GM19468 (cell line): ENCODE data around the gene DENND5A.
A peak's percentile ranks its signal among the peaks of the same experiment; 100 is the strongest.

Source experiments
- ATAC-seq: cut with Tn5 transposase; IDR thresholded peaks from one replicate; pipeline ENCODE4 v1.9.1; 2021; ENCODE audit warnings: mild to moderate bottlenecking, moderate library complexity, moderate number of reproducible peaks; ENCODE audit not compliant: unreplicated experiment; ENCODE audit errors: extremely low read depth

Gene DENND5A

DNA sequence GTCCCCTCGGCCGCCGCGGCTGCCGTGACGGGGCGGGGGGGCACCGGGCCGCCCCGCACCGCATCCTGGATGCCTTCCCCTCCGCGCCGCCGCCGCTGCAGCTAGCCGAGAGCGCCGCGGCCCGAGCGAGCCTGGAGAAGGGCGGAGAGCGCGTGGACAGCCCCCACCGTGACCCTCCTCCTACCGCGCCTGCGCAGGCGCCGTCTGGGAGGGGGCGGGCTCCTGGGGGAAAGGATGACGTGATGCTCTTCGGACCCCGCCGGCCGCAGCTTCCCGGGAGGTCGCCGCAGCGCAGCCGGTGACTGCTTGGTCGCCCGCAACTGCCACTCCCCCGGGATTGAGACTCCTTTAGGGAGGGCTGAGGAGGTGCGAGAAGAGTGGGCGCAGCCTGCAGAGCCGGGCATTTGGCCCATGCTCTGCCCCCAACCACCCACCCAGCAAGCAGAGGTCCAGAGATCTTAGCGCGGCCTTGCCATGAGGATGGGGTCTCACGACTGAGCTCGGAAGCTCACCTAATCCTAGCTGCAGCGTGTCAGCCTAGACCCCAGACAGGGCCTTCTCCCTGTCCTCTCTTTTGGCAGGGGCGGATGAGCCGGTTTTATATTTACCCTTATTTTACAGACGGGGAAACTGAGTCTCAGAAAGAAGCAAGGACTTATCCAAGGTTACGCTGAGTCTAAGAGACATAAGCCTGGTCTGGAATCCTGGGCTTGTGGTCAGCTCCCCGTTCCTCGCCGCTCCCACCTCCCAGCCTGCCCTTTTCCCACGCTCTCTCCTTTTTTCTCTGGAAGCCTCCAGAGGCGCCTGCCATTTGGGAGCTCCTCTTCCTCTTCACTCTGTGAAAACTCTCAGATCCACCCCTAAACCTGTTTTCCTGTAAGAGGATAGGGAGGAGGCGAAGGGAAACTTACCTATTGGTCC is at the start of gene DENND5A:
Gene DENND5A (minus strand): TSS at position 140 of the 921 bp plus-strand sequence. CDS start 281 bp downstream, outside the sequence.
- no peak for ATAC-seq

DNA sequence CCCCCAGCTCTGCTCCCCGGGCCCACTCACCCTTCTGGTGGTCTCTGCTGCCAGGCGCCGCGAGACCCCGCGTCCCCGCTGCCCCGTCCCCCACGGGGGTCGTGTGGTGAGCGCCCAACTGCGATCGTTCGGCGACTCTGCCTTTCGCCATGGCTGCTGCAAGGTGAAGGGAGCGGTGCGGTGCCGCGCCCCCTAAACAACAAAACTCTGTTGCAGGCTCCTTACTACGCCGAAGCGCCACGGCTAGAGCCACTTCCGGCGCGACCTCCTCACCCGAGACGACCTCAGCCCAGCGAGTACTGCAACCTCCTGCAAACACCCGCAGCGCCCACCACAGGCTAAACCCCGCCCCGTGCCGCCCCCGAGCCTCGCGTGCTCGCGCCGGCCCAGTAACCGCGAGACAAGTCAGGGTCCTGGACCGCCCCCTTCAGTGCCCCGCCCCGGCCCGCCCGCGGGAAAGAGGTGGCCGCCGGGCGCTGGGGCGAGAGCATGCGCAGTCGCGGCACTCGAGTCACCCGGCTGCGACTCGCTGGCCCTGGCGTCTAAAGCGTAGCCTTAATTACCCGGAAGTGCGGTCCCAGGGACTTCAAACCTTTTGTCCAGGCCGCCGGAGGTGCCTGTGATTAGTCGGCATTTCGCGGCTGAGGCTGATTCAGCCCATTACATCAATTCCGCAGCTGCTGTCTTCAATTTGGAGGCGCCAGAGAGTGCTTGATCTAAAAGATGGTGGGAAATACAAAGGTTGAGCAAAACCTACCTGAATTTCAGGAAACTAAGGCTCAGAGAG is 49.3 kb upstream of the DENND5A start, which contains the start of gene TMEM41B:
Gene TMEM41B (minus strand): TSS at position 303 of the 787 bp plus-strand sequence. CDS start 152 bp downstream, at position 151.
- ATAC-seq: peak; percentile 92

DNA sequence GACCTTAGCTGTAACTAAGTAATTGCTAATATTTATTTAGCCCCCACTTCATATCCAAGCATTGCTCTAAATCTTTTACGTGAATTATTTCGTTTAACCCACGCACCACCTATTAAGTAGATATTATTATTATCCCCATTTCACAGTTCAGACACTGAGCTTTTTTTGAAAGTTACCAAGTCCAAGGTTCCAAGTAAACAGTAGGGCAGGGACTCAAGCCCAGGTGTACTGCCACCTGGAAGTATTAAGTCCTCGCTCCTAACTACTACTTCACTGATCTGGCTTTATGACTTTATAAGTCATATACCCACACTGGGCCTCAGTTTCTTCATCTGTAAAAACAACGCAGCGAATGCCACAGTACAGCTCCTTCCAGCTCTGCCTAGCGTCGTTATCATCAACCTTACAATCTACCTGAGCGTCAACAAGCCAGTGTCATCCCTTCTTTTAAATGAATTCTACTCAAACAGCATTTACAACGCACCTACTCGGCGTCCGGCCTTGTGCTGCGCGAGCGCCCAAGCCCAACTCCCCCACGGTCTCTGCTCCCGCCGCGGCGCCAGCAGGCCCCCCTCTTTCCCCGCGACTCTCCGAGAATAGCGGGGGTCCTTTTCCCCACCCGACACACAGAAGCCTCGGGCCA is 48.6 kb upstream of the DENND5A start:
- no peak for ATAC-seq

- ATAC-seq: no peak
Observed at GRCh38 chr11:9310485-9311090, 45.4 kb upstream of the DENND5A start.

DNA sequence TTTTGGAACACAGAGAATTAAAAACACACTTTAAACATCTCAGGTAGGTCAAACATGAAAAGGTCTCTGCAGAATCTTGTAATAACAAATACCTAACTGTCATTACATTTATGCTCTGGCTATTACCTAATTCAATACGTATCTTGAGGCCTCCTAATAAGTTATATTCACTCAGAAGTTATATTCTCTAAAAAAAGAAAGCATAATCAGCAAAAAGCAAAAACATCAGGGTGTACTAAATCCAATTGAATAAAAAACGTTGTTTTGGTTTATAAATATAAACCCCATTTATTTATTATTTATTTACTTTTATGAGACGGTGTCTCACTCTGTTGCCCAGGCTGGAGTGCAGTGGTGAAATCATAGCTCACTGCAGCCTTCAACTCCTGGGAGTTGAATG is 39.0 kb upstream of the DENND5A start:
- no peak for ATAC-seq

- ATAC-seq: no peak
Observed at GRCh38 chr11:9302448-9302847, 37.3 kb upstream of the DENND5A start.

- ATAC-seq: no peak
Observed at GRCh38 chr11:9301720-9302119, 36.6 kb upstream of the DENND5A start.

- no peak for ATAC-seq
Observed at GRCh38 chr11:9293646-9294045, 28.5 kb upstream of the DENND5A start.

GRCh38 chr11:9285850-9286587 is 20.9 kb upstream of the DENND5A start:
- ATAC-seq: no peak

DNA sequence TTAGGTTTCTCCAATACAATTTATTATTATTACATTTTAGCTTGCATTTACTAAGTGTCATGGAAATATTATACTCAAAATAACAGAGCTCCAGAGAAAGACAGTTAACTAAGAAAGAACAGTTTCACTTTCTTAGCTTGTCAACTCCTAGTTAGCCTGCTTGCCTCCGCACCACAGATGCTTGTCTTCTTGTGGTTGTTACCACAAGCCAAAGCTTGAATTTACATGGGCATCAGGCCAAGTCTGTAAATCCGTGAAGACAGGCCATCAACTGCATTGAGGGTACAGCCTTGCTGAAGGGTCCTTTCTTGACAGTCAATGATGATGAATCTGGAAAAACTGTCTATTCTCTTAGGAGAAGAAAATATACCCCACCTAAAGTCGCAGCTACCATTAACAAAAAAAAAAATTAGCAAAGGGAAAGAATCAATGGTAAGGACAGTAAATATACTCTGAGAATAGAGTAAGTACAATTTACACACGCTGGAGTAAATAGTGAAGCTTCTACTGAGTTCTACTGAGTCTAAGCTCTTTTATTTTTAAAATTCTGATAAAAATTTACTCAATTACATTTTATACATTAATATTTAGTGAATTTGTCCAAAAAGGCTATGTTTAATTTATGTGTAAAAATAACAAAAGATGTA is 15.6 kb upstream of the DENND5A start:
- peak; percentile 92 for ATAC-seq

DNA sequence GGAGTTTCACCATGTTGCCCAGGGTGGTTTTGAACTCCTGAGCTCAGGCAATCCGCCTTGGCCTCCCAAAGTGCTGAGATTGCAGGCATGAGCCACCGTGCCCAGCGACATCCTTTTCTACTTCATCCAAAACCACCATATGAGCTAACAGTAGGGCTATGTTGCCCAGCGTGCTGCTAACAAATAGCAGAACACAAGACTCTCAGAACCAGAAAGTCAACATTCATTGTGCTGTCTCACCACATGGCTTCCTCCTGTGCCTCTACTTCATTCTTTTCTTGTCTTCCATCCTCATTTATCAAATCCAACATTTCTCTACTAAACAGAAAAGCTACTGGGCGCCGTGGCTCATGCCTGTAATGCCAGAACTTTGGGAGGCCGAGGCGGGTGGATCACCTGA is 12.0 kb upstream of the DENND5A start:
- ATAC-seq: no peak

DNA sequence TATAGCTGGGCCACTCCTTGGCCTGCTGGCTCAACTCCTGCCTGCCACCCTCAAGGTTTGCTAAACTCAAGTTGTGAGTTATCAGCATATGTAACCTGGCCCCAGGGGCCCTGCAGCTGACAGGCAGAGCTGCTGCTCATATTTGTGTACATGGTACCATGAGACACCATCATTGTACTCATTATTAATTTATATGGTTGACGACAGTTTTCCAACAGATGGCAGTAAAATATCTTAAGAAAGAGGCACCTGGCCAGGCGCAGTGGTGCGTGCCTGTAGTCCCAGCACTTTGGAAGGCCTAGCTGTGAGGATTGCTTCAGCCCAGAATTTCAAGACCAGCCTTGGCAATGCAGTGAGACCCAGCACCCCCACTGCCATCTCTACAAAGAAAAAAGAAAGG is 11.4 kb upstream of the DENND5A start:
- no peak for ATAC-seq

DNA sequence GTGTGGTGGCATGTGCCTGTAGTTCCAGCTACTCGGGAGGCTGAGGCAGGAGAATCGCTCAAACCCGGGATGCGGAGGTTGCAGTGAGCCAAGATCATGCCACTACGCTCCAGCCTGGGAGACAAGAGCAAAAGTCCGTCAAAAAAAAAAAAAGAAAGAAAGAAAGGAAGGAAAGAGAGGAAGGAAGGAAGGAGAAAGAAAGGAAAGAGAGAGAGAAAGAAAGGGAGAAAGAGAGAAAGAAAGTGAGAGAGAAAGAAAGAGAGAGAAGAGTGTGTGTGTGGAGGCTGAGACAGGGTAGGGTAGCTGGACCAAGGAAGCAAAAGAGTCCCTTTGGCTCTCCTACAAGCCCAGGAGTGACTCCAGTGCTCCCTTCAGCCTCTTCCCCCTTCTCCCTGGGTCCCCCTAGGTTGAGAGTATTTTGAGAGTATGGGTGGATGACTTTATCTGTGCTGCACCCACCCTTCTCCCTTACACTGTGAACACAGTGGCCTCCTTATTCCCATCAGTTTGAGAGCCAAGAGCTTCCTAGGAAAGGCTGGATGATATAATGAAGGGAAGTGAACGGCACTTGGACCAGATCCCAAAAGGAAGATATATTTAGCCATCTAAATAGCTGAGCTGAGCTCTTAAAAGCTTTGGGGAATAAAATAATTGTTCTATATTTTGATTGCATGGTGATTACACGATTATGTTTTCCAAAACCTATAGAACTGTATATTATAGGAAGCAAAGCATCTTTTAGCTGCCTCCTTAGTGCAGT is 9.5 kb upstream of the DENND5A start:
- ATAC-seq: no peak

- ATAC-seq: no peak
Observed at GRCh38 chr11:9273376-9274336, 8.5 kb upstream of the DENND5A start.

GRCh38 chr11:9269492-9270013 is 4.4 kb upstream of the DENND5A start:
- ATAC-seq: no peak

DNA sequence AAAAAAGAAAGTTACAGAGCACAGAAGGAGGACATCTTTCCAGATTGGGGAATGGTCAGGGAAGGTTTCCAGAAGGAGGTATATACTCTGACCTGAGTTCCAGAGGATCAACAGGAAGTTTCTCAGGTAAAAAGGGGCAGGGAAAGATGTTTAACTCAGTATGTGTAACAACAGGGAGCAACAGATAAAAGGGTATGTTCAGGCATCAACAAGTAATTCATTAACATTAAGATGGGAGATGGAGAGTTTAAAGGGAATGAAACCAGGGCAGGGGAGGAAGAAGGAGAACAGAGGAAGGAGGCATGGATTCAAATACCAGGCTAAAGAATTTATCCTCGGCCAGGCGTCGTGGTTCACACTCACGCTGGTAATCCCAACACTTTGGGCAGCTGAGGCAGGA is 2.5 kb upstream of the DENND5A start:
- ATAC-seq: no peak

GRCh38 chr11:9266926-9267325 is 1.8 kb upstream of the DENND5A start:
- ATAC-seq: no peak
